NCI-H526 (cell line): ENCODE data around the gene WDR33.
"Not testable (repeated sequence)": the region's sequence is repeated elsewhere in the genome, so short reads cannot be mapped to it uniquely, and the experiment has no call there.

Experiments used
- DNase-seq, 2 experiments: peaks; one replicate each; lab custom pipeline; 2025; lab: John Stamatoyannopoulos, UW

WDR33 gene

DNA sequence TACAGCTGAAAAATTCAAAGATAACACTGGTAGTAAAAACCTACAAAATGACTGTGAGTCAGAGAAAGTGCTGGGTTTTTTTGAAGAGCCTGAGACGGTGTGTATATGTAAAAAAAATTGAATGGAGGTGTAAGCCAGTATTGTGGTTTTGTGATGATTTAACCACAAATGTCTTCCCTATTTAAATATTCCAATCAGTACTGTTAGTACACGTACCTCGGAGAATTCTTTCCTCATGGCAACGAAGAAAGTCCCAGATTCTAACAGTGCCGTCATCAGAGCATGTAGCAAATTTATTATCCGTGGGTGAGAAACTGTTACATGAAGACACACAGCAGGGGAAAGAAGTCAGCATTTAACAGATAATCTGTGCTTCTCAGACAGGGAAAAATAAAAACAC is 48.1 kb downstream of the WDR33 start:
- no peak for DNase-seq

DNA sequence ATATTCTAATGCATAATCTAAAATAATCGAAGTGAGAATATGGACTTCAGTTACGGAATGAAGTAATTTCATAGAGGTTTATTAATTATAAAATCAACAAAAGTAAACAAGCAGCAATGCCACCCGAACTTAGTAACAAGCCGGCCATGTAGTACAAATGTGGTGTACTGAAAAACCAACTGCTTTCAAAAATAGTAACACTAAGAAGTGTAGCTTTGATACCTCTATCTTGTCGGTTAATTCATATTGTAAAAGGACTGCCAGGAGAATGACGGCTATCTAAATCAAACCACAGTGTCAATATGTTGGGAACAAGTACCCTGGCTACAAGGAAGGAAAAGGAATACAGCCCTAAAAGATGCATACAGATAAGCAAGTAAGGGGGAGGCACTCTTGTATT is 48.5 kb downstream of the WDR33 start:
- no peak for DNase-seq

DNA sequence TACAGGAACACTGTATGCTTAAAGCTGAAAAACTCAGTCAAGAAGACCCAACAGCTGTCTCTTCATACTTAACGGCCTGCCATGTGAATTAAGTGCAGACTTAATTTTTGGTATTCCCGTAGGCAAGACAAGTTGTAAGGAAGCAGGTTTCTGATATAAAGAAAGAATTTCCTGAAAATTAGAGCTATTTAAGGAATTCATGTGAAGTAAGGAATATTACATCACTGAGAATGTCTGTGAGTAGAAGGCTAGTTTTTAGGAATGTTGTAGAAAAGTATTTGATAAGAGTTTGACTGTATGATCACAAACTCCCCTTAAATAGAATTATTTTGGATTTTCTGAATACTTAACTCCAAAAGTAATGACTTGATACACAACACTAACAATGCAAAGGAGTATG is 51.0 kb downstream of the WDR33 start:
- DNase-seq, result no peak

DNA sequence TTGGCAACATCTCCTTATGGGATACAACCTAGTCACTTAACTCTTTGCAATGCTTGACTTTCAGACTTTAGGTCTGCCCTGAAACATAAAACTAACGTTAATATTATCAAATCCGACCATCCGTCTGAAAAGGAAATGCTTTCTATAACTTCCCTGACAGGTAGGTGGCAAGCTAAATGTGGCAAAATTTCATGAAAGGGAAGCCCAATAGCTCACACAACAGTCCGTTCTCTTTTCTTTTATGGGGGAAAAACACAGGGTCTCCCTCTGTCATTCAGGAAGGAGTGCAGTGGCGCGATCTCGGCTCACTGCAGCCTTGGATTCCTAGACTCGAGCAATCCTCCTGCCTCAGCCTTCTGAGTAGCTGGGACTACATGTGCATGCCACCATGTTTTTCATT is 56.8 kb downstream of the WDR33 start:
- no peak for DNase-seq

DNA sequence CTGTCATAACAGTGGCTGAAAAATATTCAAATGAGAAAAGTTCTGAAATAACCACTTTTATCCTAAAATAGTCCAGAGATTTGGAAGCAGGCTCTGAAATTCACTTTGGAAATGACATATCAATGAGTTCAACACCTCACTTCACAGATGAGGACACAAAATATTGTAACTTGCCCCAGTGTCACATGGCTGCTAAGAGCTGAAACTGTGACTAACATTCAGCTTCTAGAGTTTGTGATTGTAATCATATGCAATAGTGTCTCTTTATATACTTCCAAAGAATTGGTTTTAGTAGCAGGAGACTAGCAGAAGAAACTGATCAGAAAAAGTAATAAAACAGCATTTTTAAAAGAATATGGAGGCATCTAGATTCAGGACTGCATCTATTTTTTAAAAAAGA is 57.6 kb downstream of the WDR33 start:
- no peak for DNase-seq

DNA sequence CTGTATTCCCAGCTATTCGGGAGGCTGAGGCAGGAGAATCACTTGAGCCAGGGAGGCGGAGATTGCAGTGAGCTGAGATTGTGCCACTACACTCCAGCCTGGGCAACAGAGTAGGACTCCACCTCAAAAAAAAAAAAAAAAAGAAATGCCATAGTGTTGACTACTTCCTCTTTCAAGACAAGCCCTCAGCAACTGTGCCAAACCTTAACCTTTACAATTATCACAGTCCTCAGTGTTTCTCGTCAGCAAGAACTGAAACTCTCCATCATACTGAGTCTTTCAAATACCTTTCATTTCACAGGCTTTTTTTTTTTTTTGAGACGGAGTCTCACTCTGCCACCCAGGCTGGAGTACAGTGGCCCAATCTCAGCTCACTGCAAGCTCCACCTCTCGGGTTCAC is 61.4 kb downstream of the WDR33 start:
- DNase-seq, result not testable (repeated sequence)

DNA sequence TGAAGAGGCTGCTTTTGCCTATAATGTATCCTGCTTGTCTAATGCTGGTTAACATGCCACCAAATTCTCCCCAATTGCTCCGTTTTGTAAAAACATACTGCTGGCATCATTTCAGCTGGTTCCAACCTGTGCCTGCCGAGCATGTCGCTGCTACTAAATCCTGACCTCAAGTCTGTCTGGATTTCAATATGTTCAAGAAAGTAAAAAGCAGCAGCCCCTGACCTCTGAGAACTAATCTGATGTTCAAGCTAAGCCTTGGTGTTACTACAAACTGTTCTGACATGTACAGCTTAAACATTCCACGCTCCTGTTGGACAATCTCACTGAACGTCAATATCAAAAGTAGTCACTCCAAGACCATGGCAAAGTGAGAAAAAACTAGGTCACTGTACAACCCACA is 63.4 kb downstream of the WDR33 start:
- no peak for DNase-seq

DNA sequence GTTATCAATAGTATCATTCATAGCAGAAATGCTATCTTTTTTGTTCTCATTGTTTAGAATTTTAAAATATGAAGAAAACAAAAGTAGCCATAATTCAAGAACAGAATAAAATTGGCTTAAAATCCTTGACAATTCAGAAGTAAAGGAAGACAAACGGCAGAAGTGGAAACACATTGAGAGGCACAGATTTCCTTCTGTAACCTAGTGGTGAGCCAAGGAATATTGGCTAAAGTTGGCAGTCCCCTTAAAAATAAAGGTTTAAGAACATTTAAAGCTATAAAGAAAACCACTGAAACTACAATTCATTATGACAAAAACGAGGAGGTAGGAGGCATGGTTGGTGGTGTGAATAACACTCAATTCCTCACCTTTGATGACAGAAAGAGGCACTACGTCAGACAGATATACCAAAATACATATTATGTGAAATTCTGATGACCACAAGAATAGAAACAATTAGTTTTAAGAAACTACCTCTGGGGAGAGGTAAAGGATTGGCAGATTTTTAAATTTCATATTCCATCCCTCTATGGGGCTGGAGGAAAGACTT is 67.4 kb downstream of the WDR33 start:
- no peak for DNase-seq

DNA sequence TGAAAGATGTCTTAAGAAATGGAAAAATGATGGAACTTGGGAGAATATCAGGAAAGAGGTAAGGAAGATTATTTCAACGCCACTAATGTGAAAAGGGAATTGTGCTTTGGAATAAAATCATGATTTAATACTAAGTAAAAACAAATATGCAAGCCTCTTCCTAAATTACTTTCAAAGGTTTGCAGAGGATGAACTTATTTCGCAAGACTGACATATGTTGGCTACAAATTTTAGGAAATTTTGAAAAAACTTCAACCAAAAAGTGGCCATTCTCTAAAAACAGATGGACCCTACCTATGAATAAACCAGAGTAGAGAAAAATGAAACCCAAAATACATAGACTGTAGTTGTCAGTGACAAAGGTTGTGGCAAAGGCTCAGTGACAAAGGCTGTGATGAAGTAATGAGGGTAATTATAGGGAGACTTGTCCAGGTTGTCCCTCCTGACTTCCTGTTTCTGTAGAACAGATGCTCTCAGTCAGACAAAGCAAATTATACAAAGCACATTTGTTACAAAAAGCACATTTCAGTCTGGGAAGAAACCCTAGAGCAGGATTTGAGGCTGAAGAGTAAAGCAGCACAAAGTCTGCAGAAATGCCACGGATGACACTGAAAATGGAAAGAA is 70.2 kb downstream of the WDR33 start:
- no peak for DNase-seq

DNA sequence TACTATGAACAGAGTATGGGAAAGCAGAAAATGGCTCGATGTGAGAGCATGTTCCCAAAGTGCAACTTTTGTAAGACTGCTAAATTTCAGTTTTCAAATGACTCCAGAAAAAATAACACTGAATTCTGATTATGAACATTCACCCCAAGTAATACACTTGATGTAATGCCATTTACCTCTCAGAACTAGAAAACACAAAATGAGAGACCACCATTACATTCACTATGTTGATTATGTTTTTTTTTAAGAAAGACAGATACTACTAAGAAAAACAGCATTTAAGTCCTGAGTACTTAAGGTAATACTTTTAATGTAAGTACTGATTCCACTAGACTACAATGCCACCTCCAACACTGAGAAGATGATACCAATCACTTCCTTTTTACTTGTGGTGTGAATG is 71.2 kb downstream of the WDR33 start:
- DNase-seq, result no peak

DNA sequence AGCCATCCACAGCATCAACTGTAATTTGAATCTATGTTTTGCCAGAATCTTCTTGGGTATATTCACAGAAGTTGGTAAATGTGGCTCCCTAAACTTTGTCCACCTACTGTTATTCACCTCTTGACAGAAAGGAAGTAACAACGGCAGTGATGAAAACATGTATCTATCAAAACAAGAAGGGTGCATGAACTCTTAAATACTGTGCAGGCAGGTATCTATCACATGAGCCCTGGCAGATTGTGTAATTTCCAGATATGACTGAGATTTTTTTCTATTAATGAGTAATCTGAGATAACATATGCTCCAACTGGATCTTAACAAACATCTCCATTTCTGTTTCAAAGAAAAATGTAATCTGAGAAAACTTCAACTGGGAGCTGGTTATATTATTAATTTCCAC is 73.1 kb downstream of the WDR33 start:
- DNase-seq, result no peak

DNA sequence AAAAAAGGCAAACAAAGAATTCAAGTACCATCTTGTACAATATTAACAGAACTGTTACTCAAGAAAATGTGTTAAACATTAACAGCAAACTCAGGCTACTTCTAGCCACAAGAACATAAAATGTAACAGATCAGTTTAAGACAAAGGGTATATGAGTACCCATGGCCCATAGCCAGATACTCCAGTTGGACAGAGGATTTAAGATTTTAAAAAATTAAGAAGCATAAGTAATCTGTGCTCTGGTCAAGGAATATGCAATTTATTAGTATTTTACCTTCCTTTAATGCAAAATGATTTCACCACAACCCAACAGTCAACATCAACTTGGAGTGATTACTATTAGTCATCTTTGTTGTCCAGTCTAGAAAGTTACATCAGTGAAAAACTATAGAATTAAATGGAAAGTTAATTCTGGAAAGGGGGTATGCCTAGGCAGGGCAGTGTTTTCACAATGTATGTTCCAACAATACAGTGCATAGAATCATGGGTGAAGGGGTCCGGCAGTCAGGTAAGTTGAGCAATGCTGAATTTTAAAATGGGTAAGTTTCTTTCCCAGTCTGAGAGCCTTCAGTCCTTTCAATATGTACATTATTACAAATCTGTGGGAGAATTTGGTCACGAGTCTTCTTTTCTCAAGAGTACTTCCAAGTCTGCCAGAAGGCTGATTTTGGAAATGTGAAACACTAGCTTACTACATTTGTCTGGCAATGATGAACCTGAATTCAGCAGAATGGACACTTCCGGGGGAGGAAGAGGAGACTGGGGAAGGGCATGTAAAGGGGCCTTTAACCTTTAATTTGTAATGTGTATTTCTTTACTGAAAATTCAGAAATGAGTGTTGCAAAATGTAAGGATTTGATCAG is 75.2 kb downstream of the WDR33 start:
- no peak for DNase-seq

DNA sequence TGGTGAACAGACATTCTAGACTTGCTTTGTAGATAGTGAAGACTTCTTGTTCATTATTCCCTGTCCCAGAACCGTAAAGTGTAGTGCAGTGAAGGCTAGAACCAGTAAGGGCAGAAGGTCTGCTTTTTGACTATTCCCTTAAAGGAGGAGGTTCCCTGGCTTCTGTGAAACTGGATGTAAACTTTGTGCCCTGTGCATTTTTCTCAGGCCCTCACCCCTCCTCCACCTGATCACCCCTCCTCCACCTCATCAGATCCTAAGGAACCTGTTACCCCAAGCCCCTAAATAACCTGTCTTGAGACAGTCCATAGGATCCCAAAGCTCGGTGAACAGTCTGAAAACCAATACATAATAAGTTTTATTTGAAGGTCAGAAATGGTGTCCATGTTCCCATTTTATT is 75.9 kb downstream of the WDR33 start:
- no peak for DNase-seq

DNA sequence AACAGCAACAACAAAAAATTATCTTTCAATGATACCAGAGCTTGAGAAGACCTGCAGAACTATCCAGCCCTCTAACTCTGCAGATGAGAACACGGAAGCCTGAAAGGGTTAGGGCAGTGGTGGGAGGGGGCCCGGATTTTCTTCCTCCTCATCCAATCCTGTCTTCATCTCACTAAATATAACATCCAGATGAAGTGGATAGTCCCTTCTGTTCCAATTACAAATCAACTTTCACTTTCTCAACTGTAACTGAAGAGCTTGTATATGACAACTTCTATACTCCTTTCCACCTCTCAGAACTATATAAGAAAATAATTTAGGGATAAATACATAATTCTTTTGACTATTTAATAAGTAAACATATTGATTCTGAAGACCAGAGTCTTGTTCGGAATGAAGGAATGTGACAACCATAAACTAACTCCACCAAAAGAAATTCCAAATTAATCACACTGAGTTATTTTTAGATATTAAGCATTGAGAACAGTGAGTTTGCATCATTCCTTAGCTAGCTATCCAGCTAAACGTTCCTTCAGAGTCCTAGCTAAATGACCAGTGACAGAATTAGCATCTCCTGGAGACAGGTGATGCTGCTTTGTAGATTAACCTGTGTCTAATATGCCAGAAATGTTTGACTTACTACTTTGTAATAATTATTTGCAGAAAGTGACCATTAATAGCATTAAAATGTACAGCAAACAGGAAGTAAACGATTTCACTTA is 77.0 kb downstream of the WDR33 start:
- no peak for DNase-seq

DNA sequence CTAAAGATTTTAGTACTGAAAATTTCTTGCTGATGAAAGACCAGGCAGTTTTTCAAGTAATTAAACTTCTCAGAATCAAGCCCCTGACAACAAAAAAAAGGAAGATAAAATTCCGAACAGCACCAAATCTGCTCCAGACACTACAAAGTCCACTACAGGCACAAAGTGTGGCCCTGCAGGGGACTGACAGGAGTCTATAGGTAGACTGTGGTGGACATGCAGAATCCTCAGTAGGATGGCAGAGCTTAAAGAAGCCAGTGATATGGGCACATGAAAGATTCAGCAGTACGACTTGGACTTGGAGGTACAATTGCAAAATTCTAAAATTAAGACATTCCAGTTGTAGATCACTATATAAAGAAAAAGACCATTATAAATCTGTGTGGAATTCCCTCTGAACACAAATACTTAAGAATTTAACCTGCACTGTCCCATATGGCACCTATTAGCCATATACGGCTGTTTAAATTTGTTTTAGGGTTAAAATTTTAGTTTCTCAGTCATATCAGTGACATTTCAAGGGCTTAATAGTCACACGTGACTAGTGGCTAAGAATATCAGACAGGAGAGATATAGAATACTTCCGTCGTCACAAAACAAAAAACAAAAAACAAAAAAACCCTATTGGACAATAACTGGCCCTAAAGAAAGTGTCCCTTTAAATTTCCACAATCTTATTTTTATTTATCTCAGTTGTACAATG is 77.7 kb downstream of the WDR33 start:
- no peak for DNase-seq

DNA sequence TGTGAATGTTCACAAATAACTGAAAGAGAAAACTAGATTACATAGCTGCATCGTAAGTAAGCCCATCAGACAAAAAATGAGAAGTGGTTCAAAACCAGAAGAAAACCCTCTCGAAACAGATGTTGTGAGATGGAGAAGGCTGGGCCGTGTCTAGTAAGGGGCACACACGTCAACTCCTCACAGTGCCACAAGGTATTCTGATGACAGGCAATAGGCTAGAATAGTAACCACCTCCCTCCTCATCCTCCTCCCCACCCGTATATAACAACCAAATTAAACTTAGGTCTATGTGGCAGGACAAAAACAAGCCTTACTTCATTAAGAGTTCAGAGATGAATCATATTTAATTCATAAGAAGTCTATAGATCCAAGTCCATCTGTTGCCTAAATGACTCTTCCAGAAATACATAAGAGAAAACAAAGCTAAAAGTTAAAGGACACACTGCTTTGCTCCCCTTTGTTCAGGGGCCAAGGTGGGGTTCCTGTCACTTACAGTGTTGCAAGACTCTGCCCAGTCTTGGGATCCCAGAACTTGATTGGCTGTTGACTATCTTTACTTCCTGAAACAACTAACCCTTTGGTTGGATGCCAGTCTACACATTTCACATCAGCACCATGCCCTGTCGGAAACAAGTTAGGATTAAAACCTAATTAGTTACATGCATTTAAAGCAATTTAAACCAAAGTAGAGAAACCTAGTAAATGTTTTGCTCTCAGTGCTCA is 84.7 kb downstream of the WDR33 start:
- DNase-seq, result no peak

DNA sequence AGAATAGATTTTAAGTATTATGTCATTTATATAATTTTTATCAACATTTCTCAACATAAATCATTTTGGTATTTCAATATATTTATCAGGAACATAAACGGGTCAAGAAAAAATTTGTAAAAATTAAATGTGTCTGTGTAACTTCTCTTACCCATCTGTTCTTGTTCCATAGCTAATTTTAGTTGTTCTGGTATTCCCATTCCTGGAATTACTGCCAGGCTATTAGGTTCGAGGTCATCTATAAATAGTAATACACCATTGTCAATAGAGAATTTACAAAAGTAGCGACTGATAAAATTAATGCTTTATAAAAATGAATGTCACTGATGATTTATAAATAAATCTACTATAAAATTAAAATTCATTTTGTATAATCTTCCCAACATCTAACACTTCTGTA is 88.2 kb downstream of the WDR33 start:
- DNase-seq, result no peak

DNA sequence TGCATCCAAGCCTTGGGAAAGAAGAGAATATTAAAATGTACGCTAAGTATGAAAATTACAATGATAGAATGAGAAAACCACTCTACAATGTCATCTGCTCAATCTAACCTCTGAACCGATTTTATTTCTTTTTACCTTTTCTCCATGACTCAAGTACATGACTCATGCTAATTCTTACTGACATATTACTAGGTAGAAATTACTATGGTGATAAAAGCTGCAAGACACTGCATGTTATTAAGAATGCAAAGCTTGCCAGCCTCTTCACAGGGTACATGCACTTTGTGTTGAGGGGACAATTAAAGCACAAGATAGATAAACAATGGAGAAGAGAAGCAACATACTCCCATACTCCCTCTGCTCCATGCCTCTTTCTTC is 89.0 kb downstream of the WDR33 start:
- DNase-seq, result no peak

DNA sequence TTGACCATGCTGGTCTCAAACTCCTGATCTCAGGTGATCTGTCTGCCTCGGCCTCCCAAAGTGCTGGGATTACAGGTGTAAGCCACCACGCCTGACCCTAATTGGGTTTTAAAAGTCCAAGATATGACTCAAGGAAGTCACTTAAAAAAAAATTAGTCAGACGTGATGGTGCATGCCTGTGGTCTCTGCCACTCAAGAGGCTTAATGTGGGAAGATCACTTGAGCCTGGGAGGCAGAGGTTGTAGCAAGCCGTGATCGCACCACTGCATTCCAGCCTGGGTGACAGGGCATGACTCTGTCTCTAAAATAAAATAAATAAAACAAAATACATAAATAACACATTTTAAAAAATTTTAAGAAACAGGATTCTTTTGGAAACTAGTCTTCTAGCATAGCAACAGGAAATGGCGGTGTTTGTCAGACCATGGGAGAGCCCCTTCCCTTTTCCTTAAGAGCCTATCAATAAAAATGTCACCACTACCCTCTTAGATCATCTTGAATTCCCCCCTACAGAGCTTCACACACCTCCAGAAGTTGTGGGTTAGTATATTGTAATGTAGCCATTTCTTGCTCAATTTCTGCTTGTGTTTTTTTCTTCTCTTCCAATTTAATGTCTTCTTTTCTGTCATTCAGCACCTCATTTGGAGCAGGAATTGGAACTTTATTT is 89.5 kb downstream of the WDR33 start:
- no peak for DNase-seq

DNA sequence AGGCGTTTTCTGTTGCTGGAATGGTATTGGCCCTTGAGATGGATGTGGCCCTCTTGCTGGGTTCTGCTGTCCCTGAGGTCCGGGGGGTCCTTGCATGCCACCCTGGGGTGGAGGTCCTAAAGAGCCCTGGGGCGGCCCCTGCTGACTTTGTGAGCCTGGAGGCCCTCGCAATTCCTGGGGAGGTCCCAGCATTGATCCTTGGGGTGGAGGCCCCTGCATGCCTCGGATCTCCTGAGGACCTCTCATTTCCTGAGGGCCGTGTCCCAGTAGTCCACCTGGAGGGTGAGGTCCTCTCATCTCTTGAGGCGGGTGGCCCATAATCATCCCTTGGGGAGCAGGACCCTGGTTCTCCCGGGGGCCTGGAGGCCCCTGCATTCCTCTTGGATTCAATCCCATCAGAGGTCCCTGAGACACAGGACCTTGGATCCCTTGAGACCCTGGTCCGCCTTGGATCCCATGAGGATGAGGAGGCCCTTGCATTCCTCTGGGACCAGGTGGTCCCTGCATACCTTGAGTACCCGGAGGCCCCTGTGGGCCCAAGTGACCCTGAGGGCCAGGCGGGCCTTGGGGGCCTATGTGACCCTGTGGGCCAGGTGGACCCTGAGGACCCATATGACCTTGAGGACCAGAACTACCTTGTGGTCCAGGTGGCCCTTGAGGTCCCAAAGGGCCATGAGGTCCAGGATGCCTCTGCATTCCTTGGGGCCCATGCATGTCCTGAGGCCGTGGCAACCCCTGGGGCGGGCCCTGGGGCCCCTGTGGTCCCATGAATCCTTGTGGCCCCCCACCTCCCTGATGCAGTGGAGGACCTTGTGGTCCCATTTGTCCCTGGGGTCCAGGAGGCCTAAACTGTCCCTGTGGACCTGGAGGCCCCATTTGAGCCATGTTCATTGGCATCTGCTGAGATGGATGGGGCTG is 91.4 kb downstream of the WDR33 start:
- no peak for DNase-seq
